SIG-M5 treated with dmso at 0.1 percent for 504 hours (cell line): Measurements from ENCODE around the gene BIN1.

Experiments
- DNase-seq: peaks from one replicate; lab custom pipeline; 2025; ENCODE audit not compliant: unreplicated experiment; lab: John Stamatoyannopoulos, UW

The BIN1 gene

DNA sequence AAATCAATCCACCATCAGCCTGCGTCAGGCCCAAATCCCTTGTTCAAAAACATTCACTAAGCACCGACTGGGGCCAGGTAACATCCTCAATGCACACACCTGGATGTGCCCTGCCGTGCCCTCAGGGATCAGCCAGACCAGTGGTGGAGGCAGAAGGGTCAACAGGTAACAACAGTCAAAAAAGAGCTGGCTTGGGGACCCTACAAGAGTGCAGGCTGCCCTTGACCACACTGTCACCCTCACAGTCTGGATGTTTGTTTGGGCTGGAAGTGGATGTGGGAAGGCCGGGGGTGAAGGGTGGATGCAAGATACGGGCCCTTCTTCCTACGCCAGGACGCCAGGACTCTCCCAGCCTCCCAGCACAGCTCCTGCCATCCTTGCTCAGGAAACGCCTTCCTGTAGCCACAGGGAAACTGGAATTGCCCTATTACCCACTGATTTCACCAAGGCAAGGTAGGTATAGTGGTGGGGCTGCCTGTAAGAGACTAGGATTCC, 2.7 kb downstream of the BIN1 start:
- no peak for DNase-seq

DNA sequence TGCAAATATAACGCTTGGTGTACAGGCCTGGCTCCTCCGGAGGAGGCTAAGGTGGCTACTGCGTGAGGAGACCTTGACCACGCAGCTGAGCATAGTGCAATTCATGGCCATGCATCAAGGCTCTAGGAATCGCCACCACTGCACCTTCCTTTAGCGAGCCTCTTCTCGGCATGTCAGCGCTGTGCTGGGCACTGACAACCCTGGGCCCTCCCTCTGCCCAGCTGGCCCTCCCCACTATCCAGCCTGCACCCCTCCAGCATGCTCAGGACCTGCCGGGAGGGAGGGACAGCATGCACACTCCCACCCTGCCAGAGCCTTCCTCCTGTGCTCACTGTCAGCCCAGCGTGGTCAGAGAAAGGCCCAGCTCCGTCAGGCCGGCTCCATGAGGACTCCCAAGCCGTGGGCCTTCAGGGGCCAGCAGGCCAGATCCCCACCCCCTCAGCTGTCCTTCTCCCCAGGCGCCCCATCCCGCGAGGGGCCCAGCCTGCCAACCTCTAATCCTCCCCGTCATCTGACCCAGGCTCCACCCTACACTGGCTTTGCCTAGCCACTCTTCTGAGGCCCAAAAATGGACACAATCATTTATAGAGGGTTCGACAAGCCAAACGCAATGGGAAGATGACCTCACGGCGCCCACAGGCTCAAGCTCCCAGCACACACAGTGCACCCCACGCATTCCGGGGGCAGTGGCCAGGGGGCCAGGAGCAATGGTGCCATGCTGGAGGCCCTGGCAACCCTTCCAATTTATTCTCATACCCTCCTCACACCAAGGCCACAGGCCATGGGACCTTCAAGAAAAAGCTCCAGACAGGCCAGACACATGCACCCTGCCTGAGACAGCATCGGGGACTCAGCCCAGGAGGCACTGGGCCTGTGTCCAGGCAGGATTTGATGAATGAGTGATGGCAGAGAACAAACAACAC, 3.5 kb downstream of the BIN1 start:
- no peak for DNase-seq

DNA sequence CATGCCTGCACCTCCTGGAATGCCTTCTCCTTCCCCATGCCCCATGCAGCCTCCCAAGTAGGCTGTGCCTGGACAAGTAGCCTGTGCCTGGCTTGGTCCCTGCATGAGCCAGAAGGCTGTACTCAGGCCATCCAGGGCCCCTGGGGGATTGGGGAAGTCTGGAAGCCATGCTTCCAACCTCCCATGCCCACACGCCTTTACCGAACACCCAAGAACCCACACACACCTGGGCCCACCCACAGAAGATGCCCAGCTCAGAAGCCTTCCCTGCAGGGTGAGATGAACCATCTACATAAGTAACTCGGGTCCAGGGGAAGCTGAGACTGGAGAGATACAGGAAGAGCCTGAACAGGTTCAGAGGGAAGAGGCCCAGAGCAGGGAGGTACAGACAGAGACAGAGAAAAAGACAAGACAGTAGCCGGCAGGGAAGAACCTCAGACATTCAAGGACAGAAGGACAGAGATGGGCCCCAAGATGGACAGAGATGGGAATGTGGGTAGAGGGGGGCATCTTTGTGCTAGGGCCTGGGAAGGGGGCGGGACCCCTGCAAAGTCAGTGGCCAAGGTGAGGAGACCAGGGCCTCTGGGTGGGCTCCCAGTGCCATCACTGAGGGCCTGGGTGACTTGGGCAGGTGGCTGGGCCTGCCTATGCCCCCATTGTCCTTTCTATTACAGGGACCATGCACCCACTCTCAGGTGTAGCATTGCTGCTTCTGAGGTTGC, 4.3 kb downstream of the BIN1 start:
- DNase-seq = no peak

GRCh38 chr2:127101756-127102477, 5.0 kb downstream of the BIN1 start:
- no peak for DNase-seq

- no peak for DNase-seq
These were observed 5.8 kb downstream of the BIN1 start for GRCh38 chr2:127101048-127101611.

DNA sequence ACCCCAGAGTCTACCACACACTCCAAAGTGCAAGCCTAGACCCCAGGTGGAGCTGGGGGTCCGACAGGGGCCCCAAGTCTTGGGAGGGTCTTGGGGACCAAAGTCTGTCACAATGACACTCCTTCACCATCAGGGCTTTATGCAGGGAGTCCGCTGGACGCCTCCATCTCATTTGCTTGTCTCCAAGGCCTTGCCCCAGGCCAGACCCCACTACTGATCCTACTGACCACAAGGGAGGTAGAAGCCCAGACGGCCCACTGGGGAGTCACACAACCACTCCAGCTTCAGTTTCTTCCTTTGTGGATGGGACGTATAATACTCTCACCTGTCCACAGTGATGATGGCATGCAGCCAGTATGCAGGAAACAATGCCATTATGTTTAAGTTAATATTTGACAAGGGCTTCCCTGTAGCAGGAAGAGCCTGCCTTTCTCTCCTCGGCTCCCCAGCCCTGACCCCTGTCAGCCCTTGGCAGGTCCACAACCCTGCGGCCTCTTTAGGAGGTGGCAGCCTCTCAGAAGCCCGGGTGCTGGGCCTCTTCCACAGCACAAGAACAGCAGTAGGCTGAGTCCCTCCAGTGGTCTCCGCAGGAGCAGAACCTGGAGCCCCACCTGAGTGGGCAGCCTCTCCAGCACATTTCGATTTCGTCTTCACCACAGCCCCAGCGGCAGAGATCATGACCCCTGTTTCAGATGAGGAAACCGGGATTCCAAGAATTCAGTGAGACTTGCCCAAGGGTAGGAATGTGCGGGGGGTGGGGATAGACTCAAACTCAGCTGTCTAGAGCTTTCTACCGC, 6.5 kb downstream of the BIN1 start:
- DNase-seq = peak; percentile 23

DNA sequence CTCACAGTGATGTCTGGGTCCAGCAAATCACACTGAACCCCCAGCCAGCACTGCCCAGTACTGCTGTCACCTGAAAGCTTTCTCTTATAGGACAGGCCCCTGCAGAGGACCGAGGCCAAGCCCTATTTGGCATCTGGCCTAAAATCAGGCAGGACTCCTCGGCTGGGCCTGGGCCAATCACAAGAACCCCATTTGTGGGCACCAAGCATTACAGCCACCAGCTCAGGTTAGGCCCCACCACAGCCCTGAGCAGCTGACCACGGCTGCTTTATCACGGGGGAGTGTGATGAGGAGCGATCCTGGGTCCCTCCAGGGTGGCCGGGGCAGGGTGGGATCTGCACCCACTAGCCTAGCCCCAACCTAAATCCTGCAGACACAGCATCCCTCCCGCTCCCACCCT, 8.2 kb downstream of the BIN1 start:
- DNase-seq = no peak

GRCh38 chr2:127097841-127098651, 8.9 kb downstream of the BIN1 start:
- no peak for DNase-seq

DNA sequence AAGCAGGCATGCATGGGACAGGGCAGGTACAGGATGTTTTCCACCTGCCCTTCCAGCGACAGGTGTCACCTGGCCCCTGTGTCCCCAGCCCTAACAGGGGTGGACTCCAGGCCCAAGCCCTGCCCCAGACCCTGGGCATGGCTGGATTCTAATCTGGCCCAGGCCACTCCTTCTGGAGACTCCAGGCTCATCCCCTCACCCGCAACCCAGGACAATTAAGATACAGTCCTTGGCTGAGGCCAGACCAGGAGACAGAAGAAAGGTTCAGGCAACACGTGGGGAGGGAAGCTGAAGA, 9.5 kb downstream of the BIN1 start:
- DNase-seq = no peak

DNA sequence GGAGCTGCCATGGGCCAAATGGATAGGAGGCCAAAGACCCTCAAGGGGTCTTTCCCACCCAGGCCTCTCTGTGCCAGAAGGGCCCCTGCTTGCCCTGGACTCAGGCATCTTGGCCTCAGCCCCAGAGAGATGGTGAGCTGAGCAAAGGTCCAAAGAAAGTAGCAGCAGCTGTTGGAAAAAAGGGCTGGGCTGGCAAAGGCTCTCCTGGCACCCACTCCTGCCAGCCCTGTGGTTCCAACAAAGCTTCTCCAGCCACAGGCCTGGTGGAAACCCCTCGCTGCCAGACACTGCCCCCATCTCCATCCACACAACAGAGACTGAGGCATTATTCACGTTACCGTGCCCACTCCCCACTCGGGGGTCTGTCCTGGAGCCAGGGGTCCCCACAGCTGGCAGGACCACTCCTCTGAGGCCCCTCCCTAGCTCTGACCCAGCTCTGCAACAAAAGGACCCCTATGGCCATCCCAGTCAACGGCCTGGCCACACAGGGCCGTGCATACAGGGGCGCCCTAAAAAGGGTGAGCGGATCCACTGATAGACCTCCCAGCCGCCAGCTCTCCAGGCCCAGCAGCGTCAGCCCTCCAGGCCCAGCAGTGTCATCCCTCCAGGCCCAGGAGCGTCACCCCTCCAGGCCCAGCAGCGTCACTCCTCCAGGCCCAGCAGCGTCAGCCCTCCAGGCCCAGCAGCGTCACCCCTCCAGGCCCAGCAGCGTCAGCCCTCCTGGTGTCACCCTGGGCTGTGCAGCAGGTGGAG, 10.1 kb downstream of the BIN1 start:
- no peak for DNase-seq

- no peak for DNase-seq
These were observed 10.7 kb downstream of the BIN1 start for GRCh38 chr2:127096280-127096679.

GRCh38 chr2:127095784-127096183, 11.2 kb downstream of the BIN1 start:
- no peak for DNase-seq

GRCh38 chr2:127095367-127095641, 11.7 kb downstream of the BIN1 start:
- no peak for DNase-seq

DNA sequence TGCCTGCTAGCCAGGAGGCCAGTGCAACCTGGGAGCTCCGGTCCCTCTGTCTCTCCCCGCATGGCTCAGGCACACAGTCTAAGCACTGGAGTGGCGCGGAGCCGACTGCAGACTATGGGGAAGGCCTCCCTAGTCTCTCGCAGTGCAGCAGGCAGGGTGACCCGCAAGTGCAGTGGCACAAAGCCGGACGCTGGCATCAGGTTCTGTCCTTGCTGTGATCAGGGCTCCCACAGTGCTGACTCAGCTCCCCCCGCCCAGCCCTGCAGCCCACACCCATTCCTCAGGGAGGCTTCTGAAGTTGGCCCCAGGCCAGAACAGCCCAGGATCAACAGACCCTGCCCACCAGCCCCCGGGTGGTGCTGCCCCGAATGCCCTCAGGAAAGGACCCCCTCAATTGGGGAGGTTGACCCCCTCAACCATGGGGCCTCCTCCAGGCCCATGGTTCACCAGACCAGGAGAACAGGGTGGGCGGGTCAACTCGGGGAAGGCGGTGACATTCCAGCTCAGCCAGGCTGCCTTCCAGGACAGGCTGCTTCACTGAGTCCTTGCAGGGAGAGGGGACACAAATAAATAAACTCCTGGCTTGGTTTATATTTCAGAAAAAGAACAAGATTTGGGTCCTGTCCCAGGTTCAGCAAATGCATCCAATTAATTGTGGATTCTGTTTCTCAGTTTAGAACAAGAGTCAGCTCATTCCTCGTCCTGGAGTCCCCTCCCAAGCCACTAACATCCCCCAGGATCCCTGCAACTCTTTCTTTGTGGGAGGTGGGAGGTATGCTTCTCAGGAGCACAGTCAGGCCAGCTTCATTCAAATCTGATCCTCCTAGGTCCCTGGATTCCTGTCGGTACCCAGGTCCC, 12.2 kb downstream of the BIN1 start:
- no peak for DNase-seq

DNA sequence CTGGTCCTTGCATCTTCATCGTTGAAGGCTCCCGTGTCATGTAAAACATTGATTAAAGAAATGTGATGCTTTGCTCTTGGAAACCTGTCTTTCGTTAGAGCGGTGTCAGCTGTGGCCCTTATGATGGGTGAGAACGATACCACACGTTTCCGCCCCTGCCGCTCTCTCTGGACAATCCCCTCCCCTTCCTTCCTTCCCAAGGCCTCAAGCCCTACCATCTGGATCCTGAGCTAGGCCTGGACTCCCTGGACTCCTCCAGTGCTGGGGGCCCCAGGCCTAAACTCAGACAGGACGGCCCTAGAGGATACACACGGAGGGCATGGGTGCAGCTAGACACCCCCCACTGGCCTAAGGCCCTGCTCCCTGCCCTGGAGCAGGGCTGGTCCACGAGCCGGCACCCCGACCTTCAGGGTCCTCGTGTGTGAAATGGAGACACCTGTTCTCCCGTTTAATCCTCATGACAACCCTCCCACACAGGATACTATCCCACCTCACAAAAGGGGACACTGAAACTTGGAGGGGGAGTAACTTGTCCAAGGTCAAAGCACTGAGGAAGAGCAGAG, 13.2 kb downstream of the BIN1 start:
- no peak for DNase-seq

DNA sequence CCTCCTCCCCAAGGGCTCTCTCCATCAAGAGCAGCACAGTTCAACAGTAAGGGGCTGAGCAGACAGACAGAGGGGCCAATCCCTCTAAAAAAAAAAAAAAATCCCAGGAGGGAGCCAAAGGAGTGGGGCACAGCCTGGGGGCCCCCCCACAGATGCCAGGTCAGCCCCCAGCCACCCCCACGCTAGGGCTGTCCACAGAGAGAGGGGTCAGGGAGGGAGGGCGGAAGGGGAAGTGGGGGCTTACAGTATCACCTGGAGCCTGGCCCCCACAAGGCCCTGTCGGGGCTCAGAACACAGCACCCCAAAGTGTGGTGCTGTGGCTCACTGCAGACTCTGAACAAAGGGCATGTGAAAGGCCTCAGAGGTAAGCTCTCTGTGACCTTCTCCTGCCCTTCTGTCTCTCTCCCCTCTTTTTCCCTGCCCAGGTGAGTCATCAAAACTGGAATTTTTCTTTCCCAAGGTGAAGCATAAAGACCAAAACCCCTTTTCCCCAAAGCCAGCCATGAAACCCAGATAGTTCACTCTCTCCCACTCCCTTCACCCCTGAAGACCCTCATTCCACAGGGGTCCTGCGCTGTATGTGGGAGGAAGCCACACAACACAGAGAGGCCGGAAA, 13.9 kb downstream of the BIN1 start:
- no peak for DNase-seq

GRCh38 chr2:127092306-127092705, 14.6 kb downstream of the BIN1 start:
- no peak for DNase-seq

GRCh38 chr2:127091886-127092285, 15.1 kb downstream of the BIN1 start:
- DNase-seq = no peak
